Measurements from ENCODE around the gene GIGYF2. TPM values are rescaled to one million over a fixed set of nuclear protein-coding genes. Genes with fewer than 3 reads are reported as not detected.

Gene GIGYF2
- total RNA-seq, 1 experiment from 2014 or later, result 68.3 TPM

GRCh38 chr2:232791518-232791917 lies 94.4 kb downstream of the GIGYF2 start:
- TF ChIP-seq SIN3A (IDR thresholded peaks at IDR 0.05; ENCODE audit: borderline replicate concordance, insufficient read depth, low read depth, low read length) (no peak), POLR2AphosphoS5 (IDR thresholded peaks at IDR 0.05; ENCODE audit: low read depth, low read length) (no peak), TCF7L2 (IDR thresholded peaks at IDR 0.05; ENCODE audit: low read depth, low read length) (no peak), CTCF (IDR thresholded peaks at IDR 0.05) (no peak), REST (IDR thresholded peaks at IDR 0.05; ENCODE audit: insufficient read depth in 1 of 2, low read depth in 2 of 2, low read length in 1 of 2) (no peak)
- Histone ChIP-seq H3K36me3 (ENCODE audit: control insufficient read depth, insufficient read depth, low read length) (peaks cover 33% of the 10 kb centered on the region), H3K4me3 (ENCODE audit: low read depth in 2 of 2, low read length in 2 of 2) (no peak overlapping the region), H3K9me3 (ENCODE audit: control insufficient read depth, insufficient read depth, low read depth, low read length) (no peaks in the 10 kb centered on the region), H3K27ac (ENCODE audit: low read length) (no peak overlapping the region), H3K4me1 (ENCODE audit: control insufficient read depth, insufficient read depth, low read length) (no peaks in the 10 kb centered on the region), H3K27me3 (ENCODE audit: control insufficient read depth, insufficient read depth, low read length) (no peaks in the 10 kb centered on the region)
- CTCF ChIA-PET, result no interaction called here
- intact Hi-C loops (cut with micrococcal nuclease; ENCODE audit: unreplicated experiment) (no loop called here), in situ Hi-C loops (cut with HindIII; ENCODE audit: low pct_unique_long_range_greater_than_20kb, low sequenced_read_pairs) (no loop called here)
- ATAC-seq, result no peak
- BruUV-seq (replicated peaks), result no TSS peak
- DNase-seq (ENCODE audit: low read depth, low spot score), result no peak
- POLR2A ChIA-PET, result interaction anchor here (0.6 to 0.8 kb wide), 2 partner anchors 11 to 62 kb away, joined by 3 read pairs; no protein-coding TSS in a partner anchor

- in situ Hi-C loops (cut with HindIII; ENCODE audit: low pct_unique_long_range_greater_than_20kb, low sequenced_read_pairs), result no loop called here
- ATAC-seq (no peak), DNase-seq (ENCODE audit: low read depth, low spot score) (no peak)
- H3K27ac ChIP-seq (ENCODE audit: low read length), result no peak overlapping the region
- POLR2A ChIA-PET, result no interaction called here
- H3K9me3 ChIP-seq (ENCODE audit: control insufficient read depth, insufficient read depth, low read depth, low read length), result no peaks in the 10 kb centered on the region
- no peak overlapping the region for H3K4me3 ChIP-seq (ENCODE audit: low read depth in 2 of 2, low read length in 2 of 2)
- CTCF ChIA-PET, result no interaction called here
- peaks cover 30% of the 10 kb centered on the region for H3K36me3 ChIP-seq (ENCODE audit: control insufficient read depth, insufficient read depth, low read length)
- no peaks in the 10 kb centered on the region for H3K4me1 ChIP-seq (ENCODE audit: control insufficient read depth, insufficient read depth, low read length)
- BruUV-seq (replicated peaks), result no TSS peak
- no peak for TF ChIP-seq TCF7L2 (IDR thresholded peaks at IDR 0.05; ENCODE audit: low read depth, low read length)
- no peak for TF ChIP-seq POLR2AphosphoS5 (IDR thresholded peaks at IDR 0.05; ENCODE audit: low read depth, low read length)
- TF ChIP-seq SIN3A (IDR thresholded peaks at IDR 0.05; ENCODE audit: borderline replicate concordance, insufficient read depth, low read depth, low read length), result no peak
- no peak for TF ChIP-seq CTCF (IDR thresholded peaks at IDR 0.05)
- TF ChIP-seq REST (IDR thresholded peaks at IDR 0.05; ENCODE audit: insufficient read depth in 1 of 2, low read depth in 2 of 2, low read length in 1 of 2), result no peak
- no peaks in the 10 kb centered on the region for H3K27me3 ChIP-seq (ENCODE audit: control insufficient read depth, insufficient read depth, low read length)
- intact Hi-C loops (cut with micrococcal nuclease; ENCODE audit: unreplicated experiment), result no loop called here
These were observed 96.1 kb downstream of the GIGYF2 start for GRCh38 chr2:232793271-232793670.
